A549 (cell line): ENCODE results near the gene KDM8. TPM values are rescaled to one million over a fixed set of nuclear protein-coding genes. Genes with fewer than 3 reads are reported as not detected.

Experiments
- ATAC-seq, 2 experiments: fragments of 200-7000 bp in 1 of 2; fragments of >200 bp in 1 of 2; cut with Nextera tagmentation in 1 of 2; cut with Tn5 transposase in 1 of 2; 3 replicates each; pipeline versions ENCODE4 v1.8.0 to v1.9.1; 2018 to 2020; ENCODE audit warnings: mild to moderate bottlenecking in 1 of 2, moderate library complexity in 1 of 2
- CTCF ChIA-PET: fragments of 300-600 bp; sonication (Branson Sonifier 250); formaldehyde crosslinking; extraction: SDS; loops from one replicate; lab custom pipeline; 2021; ENCODE audit warnings: antibody characterized with exemption, inconsistent platforms; lab: Yijun Ruan, JAX
- POLR2A ChIA-PET: fragments of 350-600 bp; formaldehyde crosslinking; extraction: SDS; loops from one replicate; lab custom pipeline; 2021; ENCODE audit warnings: antibody characterized with exemption, inconsistent platforms; lab: Yijun Ruan, JAX
- DNase-seq, 2 experiments: peaks; one replicate each; pipeline versions ENCODE4 v3.0.0 to v3.0.0-alpha.2; 2011 to 2016; ENCODE audit warnings: low read depth in 1 of 2, low spot score in 1 of 2
- FAIRE-seq: peaks from 2 replicates; lab custom pipeline; 2011; peaks lifted over from hg19 to GRCh38; lab: Jason Lieb, UNC
- H3K27ac ChIP-seq, 2 experiments: fragments of >200 bp; sonication (Bioruptor Twin); formaldehyde crosslinking; 3 replicates each; pipeline ENCODE4 v1.5.1; 2016 to 2017
- H3K4me1 ChIP-seq: fragments of >200 bp; sonication (Bioruptor Twin); formaldehyde crosslinking; 3 replicates; pipeline ENCODE4 v1.6.1; 2016
- H3K4me2 ChIP-seq: fragments of >200 bp; sonication (Bioruptor Twin); formaldehyde crosslinking; 3 replicates; pipeline ENCODE4 v1.6.1; 2016
- H3K4me3 ChIP-seq: fragments of >200 bp; sonication (Bioruptor Twin); formaldehyde crosslinking; 3 replicates; pipeline ENCODE4 v1.5.1; 2016
- H3K9me3 ChIP-seq: fragments of >200 bp; sonication (Bioruptor Twin); formaldehyde crosslinking; 3 replicates; pipeline ENCODE4 v1.6.1; 2016
- CBX2 ChIP-seq: fragments of 200-600 bp; sonication (generic); IDR thresholded peaks from 2 replicates; pipeline ENCODE4 v1.6.1; 2016; ENCODE audit warnings: low read depth, mild to moderate bottlenecking, borderline replicate concordance
- CEBPB ChIP-seq, 2 experiments: fragments of >200 bp in 1 of 2; sonication (Bioruptor Twin) in 1 of 2; formaldehyde crosslinking in 1 of 2; IDR thresholded peaks; 2 replicates each; pipeline ENCODE4 v1.6.1; 2012 to 2016
- CHD2 ChIP-seq: fragments of 150-350 bp; IDR thresholded peaks from 2 replicates; pipeline ENCODE4 v1.6.1; 2014; ENCODE audit warnings: low read length; ENCODE audit not compliant: partially characterized antibody
- CHD4 ChIP-seq: fragments of 200-600 bp; sonication (generic); IDR thresholded peaks from 2 replicates; pipeline ENCODE4 v1.6.1; 2016; ENCODE audit warnings: antibody characterized with exemption, mild to moderate bottlenecking, borderline replicate concordance
- EHMT2 ChIP-seq: fragments of 200-600 bp; sonication (generic); IDR thresholded peaks from 2 replicates; pipeline ENCODE4 v1.6.1; 2016; ENCODE audit warnings: antibody characterized with exemption, low read depth, mild to moderate bottlenecking, moderate library complexity
- FOXS1 ChIP-seq: fragments of 250-450 bp; sonication (Bioruptor Pico); IDR thresholded peaks from 2 replicates; pipeline ENCODE4 v1.5.0; 2020; ENCODE audit warnings: mild to moderate bottlenecking, moderate library complexity
- GATA3 ChIP-seq: IDR thresholded peaks from 2 replicates; pipeline ENCODE4 v1.6.1; 2012; ENCODE audit warnings: borderline replicate concordance
- HDAC2 ChIP-seq: fragments of 200-600 bp; sonication (generic); IDR thresholded peaks from 2 replicates; pipeline ENCODE4 v1.6.1; 2016
- HOXA7 ChIP-seq: fragments of 250-450 bp; sonication (Bioruptor Pico); IDR thresholded peaks from 2 replicates; pipeline ENCODE4 v1.5.0; 2020; ENCODE audit warnings: mild to moderate bottlenecking, moderate library complexity
- JUNB ChIP-seq: fragments of >200 bp; sonication (Bioruptor Twin); formaldehyde crosslinking; IDR thresholded peaks from 2 replicates; pipeline ENCODE4 v1.6.1; 2016
- KDM1A ChIP-seq: fragments of 200-600 bp; sonication (generic); IDR thresholded peaks from 2 replicates; pipeline ENCODE4 v1.6.1; 2016; ENCODE audit warnings: low read depth, mild to moderate bottlenecking
- KDM5A ChIP-seq: fragments of 200-600 bp; sonication (generic); IDR thresholded peaks from 2 replicates; pipeline ENCODE4 v1.6.1; 2016; ENCODE audit warnings: antibody characterized with exemption, mild to moderate bottlenecking
- MAZ ChIP-seq: fragments of 150-350 bp; IDR thresholded peaks from 2 replicates; pipeline ENCODE4 v1.6.1; 2014; ENCODE audit warnings: antibody characterized with exemption, low read depth, low read length, borderline replicate concordance
- MYC ChIP-seq: IDR thresholded peaks from 2 replicates; pipeline ENCODE4 v1.6.1; 2012; ENCODE audit warnings: mild to moderate bottlenecking, inconsistent platforms, low read length, improper control_type of control experiment, borderline replicate concordance
- NFE2L2 ChIP-seq: fragments of 150-350 bp; conservative IDR thresholded peaks from 2 replicates; pipeline ENCODE4 v1.6.1; 2014; ENCODE audit warnings: low read length
- NR3C1 ChIP-seq: fragments of >200 bp; sonication (Bioruptor Twin); formaldehyde crosslinking; IDR thresholded peaks from 3 replicates; pipeline ENCODE4 v1.6.1; 2017
- PHF8 ChIP-seq: fragments of 200-600 bp; sonication (generic); IDR thresholded peaks from 2 replicates; pipeline ENCODE4 v1.6.1; 2016; ENCODE audit warnings: low read depth, mild to moderate bottlenecking, antibody characterized with exemption, moderate library complexity, borderline replicate concordance
- POLR2A ChIP-seq: IDR thresholded peaks from 2 replicates; pipeline ENCODE4 v1.6.1; 2012; ENCODE audit warnings: mild to moderate bottlenecking, low read length
- POLR2AphosphoS2 ChIP-seq: conservative IDR thresholded peaks from 2 replicates; pipeline ENCODE4 v1.6.1; 2012; ENCODE audit warnings: low read length, improper control_type of control experiment, inconsistent platforms
- RARB ChIP-seq: fragments of 250-450 bp; sonication (Bioruptor Pico); IDR thresholded peaks from 2 replicates; pipeline ENCODE4 v1.8.0; 2021; ENCODE audit warnings: mild to moderate bottlenecking, moderate library complexity
- RFX5 ChIP-seq: fragments of 450-650 bp; IDR thresholded peaks from 2 replicates; pipeline ENCODE4 v1.7.1; 2014; ENCODE audit warnings: antibody characterized with exemption, mild to moderate bottlenecking, moderate library complexity
- RNF2 ChIP-seq: fragments of 200-600 bp; sonication (generic); IDR thresholded peaks from 2 replicates; pipeline ENCODE4 v1.6.1; 2016; ENCODE audit warnings: low read depth, mild to moderate bottlenecking, antibody characterized with exemption, moderate library complexity, borderline replicate concordance
- TP53 ChIP-seq: fragments of 250-450 bp; sonication (Bioruptor Pico); IDR thresholded peaks from 2 replicates; pipeline ENCODE4 v1.5.0; 2021; ENCODE audit warnings: mild to moderate bottlenecking, moderate library complexity
- ZFP36 ChIP-seq: fragments of 450-650 bp; IDR thresholded peaks from 2 replicates; pipeline ENCODE4 v1.6.1; 2014; ENCODE audit warnings: borderline replicate concordance; ENCODE audit not compliant: partially characterized antibody
- ZNF302 ChIP-seq: fragments of 250-450 bp; sonication (Bioruptor Pico); IDR thresholded peaks from 2 replicates; pipeline ENCODE4 v1.9.0; 2021; ENCODE audit warnings: inconsistent platforms, mild to moderate bottlenecking, moderate library complexity
- WGBS: methylation state at CpG from one replicate; pipeline ENCODE4 v1.1.6; 2017; ENCODE audit errors: missing lambda C conversion rate; 5-methylcytosine and 5-hydroxymethylcytosine counted together
- polyA plus RNA-seq, 4 experiments: library from polyadenylated mRNA; depleted of rRNA in 3 of 4; stranded (reverse); fragments of >200 nt; fragmentation: RNase III in 1 of 4; extraction: RNeasy Plus Mini Kit Qiagen cat#74134 plus additional on column Dnase treatment in 1 of 4; gene quantifications; 2 replicates in 3 of 4; 3 replicates in 1 of 4; pipeline ENCODE4 v1.2.3, GENCODE V29; 2011 to 2017
- TF ChIP-seq, protein P1 (sequence below): IDR thresholded peaks from 2 replicates; pipeline ENCODE4 v1.6.1; 2012
- TF ChIP-seq, protein P2 (sequence below): fragments of 150-350 bp; IDR thresholded peaks from 2 replicates; pipeline ENCODE4 v1.6.1; 2014; ENCODE audit warnings: low read depth, mild to moderate bottlenecking, low read length
- TF ChIP-seq, protein P3 (sequence below): IDR thresholded peaks from 2 replicates; pipeline ENCODE4 v1.6.1; 2012; ENCODE audit warnings: low read depth, borderline replicate concordance
- TF ChIP-seq, protein P4 (sequence below): fragments of 250-450 bp; sonication (Bioruptor Pico); IDR thresholded peaks from 2 replicates; pipeline ENCODE4 v1.5.0; 2021; ENCODE audit warnings: mild to moderate bottlenecking, moderate library complexity, borderline replicate concordance

KDM8 gene
- polyA plus RNA-seq, 2 of the 4 experiments (the other 2 are of a cell fraction), result 1.6 to 2.3 TPM

DNA sequence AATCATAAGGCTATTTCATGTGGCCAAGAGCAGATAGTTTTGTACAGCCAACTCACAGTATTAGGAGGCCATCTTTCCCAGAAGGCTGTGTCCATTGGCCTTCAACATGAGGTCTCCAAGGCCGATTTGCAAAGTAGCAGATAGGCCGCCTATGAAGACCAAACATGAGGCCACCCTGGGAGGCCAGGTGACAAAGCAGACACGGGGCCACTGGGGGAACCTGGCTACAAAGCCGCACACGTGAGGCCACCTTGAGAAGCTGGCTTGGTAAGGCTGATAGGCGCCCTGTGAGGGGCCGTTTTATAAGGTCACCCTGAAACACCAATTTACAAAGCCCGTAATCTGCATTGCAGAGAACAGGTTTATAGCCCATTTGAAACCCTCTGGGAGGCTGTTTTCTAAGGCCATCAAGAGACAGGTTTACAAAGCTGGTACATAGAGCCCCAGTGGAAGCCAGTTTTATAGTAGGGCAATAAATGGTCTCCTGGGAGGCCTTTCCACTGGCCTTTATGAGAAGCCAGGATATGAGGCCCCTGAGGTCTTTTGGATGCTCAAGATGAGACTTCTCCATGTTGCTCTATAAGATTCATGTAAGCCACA, 4.9 kb downstream of the KDM8 start:
- TF ChIP-seq GATA3 (no peak), RARB (CRISPR knock-in tag) (no peak), ZNF302 (CRISPR knock-in tag) (no peak), POLR2A (no peak), PHF8 (no peak), NFE2L2 (no peak), TP53 (CRISPR knock-in tag) (no peak), CHD2 (no peak), HDAC2 (no peak), MYC (no peak), CHD4 (no peak), EHMT2 (no peak), MAZ (no peak), CBX2 (no peak), FOXS1 (no peak), RNF2 (no peak), KDM5A (no peak), POLR2AphosphoS2 (no peak)
- TF ChIP-seq, protein P1, sequence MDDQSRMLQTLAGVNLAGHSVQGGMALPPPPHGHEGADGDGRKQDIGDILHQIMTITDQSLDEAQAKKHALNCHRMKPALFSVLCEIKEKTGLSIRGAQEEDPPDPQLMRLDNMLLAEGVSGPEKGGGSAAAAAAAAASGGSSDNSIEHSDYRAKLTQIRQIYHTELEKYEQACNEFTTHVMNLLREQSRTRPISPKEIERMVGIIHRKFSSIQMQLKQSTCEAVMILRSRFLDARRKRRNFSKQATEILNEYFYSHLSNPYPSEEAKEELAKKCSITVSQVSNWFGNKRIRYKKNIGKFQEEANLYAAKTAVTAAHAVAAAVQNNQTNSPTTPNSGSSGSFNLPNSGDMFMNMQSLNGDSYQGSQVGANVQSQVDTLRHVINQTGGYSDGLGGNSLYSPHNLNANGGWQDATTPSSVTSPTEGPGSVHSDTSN, result no peak
- TF ChIP-seq, protein P2, sequence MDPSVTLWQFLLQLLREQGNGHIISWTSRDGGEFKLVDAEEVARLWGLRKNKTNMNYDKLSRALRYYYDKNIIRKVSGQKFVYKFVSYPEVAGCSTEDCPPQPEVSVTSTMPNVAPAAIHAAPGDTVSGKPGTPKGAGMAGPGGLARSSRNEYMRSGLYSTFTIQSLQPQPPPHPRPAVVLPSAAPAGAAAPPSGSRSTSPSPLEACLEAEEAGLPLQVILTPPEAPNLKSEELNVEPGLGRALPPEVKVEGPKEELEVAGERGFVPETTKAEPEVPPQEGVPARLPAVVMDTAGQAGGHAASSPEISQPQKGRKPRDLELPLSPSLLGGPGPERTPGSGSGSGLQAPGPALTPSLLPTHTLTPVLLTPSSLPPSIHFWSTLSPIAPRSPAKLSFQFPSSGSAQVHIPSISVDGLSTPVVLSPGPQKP, result no peak
- ATAC-seq, result no peak
- Histone ChIP-seq H3K4me1 (peaks cover 6% of the 10 kb centered on the region; the same call in 1 of the 3 replicates), H3K4me2 (no peak overlapping the region), H3K9me3 (no peaks in the 10 kb centered on the region), H3K27ac (no peak overlapping the region), H3K4me3 (no peak overlapping the region)
- 78% methylated on average over 8 of the region's 8 CpGs for WGBS
- no peak for DNase-seq
- ChIA-PET POLR2A (no interaction called here), CTCF (interaction anchor here (1.0 to 1.9 kb wide), 3 partner anchors 27 to 53 kb away, joined by 3 to 9 read pairs (median 4); no protein-coding TSS in a partner anchor)
- no peak for FAIRE-seq

DNA sequence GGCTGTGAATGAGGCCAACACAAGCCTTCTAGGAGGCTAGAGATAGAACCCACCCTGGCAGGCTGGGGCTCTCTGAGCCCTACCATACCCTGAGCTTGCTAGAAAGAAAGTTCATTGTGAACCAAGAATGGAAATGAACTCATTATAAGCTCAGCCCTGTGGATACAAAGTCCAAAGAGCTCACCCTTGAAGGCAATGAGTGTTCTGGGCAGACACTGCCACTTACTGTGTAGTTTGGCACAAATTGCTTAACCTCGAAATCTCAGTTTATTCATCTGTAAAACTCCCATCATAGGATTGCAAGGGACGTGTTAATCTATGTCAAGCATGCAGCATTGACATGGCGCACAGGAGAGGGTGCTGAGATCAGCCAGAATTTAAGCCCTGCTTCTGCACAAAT, 5.5 kb downstream of the KDM8 start:
- ChIA-PET POLR2A (no interaction called here), CTCF (interaction anchor here (0.6 to 1.9 kb wide), 2 partner anchors 26 to 1984 kb away, joined by 3 to 9 read pairs; no protein-coding TSS in a partner anchor)
- H3K4me2 ChIP-seq, result no peak overlapping the region
- no peak for ATAC-seq
- no peaks in the 10 kb centered on the region for H3K9me3 ChIP-seq
- H3K27ac ChIP-seq, result no peak overlapping the region
- FAIRE-seq, result no peak
- no peak overlapping the region for H3K4me3 ChIP-seq
- no peak for DNase-seq
- 94% methylated on average over 3 of the region's 3 CpGs for WGBS
- peaks cover 6% of the 10 kb centered on the region; the same call in 1 of the 3 replicates for H3K4me1 ChIP-seq
- TF ChIP-seq TP53 (CRISPR knock-in tag) (no peak), HOXA7 (no peak), RFX5 (no peak), NFE2L2 (no peak), NR3C1 (no peak), RNF2 (no peak), KDM1A (no peak), MAZ (no peak), ZFP36 (no peak), JUNB (no peak), CEBPB (IDR thresholded peaks at IDR 0.05) (no peak)
- TF ChIP-seq, protein P2, result no peak
- TF ChIP-seq, protein P3, sequence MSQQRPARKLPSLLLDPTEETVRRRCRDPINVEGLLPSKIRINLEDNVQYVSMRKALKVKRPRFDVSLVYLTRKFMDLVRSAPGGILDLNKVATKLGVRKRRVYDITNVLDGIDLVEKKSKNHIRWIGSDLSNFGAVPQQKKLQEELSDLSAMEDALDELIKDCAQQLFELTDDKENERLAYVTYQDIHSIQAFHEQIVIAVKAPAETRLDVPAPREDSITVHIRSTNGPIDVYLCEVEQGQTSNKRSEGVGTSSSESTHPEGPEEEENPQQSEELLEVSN, result no peak
- TF ChIP-seq, protein P4, sequence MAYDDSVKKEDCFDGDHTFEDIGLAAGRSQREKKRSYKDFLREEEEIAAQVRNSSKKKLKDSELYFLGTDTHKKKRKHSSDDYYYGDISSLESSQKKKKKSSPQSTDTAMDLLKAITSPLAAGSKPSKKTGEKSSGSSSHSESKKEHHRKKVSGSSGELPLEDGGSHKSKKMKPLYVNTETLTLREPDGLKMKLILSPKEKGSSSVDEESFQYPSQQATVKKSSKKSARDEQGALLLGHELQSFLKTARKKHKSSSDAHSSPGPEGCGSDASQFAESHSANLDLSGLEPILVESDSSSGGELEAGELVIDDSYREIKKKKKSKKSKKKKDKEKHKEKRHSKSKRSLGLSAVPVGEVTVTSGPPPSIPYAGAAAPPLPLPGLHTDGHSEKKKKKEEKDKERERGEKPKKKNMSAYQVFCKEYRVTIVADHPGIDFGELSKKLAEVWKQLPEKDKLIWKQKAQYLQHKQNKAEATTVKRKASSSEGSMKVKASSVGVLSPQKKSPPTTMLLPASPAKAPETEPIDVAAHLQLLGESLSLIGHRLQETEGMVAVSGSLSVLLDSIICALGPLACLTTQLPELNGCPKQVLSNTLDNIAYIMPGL (CRISPR knock-in tag), result no peak
- TF ChIP-seq, all 56 proteins: peak for 0
